GM12875 (cell line): ENCODE data around the gene SH2D1B.
"Not testable (repeated sequence)": the region's sequence is repeated elsewhere in the genome, so short reads cannot be mapped to it uniquely, and the experiment has no call there.

Source experiments
- H3K4me3 ChIP-seq: one replicate; pipeline ENCODE4 v1.5.1; 2011; ENCODE audit warnings: low read depth, low read length, control low read depth
- TF ChIP-seq, protein P1 (sequence below): IDR thresholded peaks from 2 replicates; pipeline ENCODE4 v1.5.1; 2011; ENCODE audit warnings: low read depth, mild to moderate bottlenecking, control low read depth, inconsistent platforms, low read length, moderate library complexity, borderline replicate concordance; ENCODE audit not compliant: insufficient read depth

The SH2D1B gene

GRCh38 chr1:162353078-162353477 is 58.9 kb downstream of the SH2D1B start:
- no peak overlapping the region for H3K4me3 ChIP-seq
- TF ChIP-seq, protein P1, sequence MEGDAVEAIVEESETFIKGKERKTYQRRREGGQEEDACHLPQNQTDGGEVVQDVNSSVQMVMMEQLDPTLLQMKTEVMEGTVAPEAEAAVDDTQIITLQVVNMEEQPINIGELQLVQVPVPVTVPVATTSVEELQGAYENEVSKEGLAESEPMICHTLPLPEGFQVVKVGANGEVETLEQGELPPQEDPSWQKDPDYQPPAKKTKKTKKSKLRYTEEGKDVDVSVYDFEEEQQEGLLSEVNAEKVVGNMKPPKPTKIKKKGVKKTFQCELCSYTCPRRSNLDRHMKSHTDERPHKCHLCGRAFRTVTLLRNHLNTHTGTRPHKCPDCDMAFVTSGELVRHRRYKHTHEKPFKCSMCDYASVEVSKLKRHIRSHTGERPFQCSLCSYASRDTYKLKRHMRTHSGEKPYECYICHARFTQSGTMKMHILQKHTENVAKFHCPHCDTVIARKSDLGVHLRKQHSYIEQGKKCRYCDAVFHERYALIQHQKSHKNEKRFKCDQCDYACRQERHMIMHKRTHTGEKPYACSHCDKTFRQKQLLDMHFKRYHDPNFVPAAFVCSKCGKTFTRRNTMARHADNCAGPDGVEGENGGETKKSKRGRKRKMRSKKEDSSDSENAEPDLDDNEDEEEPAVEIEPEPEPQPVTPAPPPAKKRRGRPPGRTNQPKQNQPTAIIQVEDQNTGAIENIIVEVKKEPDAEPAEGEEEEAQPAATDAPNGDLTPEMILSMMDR: no peak

GRCh38 chr1:162351874-162352273 is 60.1 kb downstream of the SH2D1B start:
- not testable (repeated sequence) for H3K4me3 ChIP-seq

DNA sequence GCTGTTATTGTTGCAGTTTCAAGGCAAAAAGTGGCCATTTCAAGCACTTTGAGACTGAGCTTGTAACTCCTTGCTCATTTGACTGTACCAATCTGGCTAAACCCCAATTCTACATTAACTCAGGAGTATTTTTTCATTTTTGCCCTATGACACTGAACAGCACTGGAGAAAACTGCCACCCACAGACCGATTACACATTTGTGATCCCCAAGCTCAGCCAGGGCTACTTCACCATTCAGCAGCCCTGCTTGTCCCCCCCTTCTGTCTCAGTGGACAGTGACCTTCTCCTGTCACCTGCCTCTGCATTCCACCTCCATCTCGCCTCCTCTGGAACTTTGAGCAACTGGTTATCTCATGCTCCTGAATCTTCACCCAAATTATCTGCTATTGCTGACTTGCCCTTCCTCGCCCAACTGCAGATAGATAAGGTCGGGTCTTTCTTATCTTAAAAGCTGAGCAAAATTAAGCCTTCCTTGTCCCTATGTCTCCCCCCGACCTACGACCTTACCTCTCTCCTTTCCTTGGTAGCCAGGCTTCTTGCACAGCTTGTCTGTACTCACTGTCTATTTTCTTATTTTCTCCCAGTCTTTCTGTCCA is 60.6 kb downstream of the SH2D1B start:
- TF ChIP-seq, protein P1: no peak
- no peak overlapping the region for H3K4me3 ChIP-seq

GRCh38 chr1:162349635-162350330 is 62.2 kb downstream of the SH2D1B start:
- TF ChIP-seq, protein P1: no peak
- no peak overlapping the region for H3K4me3 ChIP-seq

DNA sequence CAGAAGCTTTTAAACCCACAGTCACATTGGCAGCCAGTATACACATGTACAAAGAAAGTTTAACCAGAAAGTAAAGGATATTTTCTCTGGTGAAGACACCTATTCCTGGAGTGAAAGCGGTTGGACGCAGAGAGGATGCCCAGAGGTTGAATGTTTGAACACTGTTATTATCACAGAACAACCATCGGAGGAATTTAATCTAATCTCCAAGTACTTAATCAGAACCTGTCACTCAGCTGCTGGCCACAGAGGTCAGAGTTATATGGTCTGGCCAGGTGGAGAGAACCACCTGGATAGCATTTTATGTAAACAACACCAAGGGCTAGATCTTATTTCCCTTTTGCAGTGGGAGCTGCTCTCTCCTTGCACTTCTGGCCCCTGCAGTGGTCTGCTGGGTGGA is 64.7 kb downstream of the SH2D1B start:
- TF ChIP-seq, protein P1: no peak

More for the DNA sequence above, 64.7 kb downstream of the SH2D1B start:
- no peak overlapping the region for H3K4me3 ChIP-seq
